GM19455 (cell line): Measurements from ENCODE around the gene IL10.
A peak's percentile ranks its signal among the peaks of the same experiment; 100 is the strongest.
"Not testable (repeated sequence)": the region's sequence is repeated elsewhere in the genome, so short reads cannot be mapped to it uniquely, and the experiment has no call there.

ENCODE experiments used
- ATAC-seq: cut with Tn5 transposase; IDR thresholded peaks from one replicate; pipeline ENCODE4 v1.9.1; 2021; ENCODE audit not compliant: unreplicated experiment

The IL10 gene

GRCh38 chr1:206768472-206769303 lies 3.6 kb downstream of the IL10 start:
- ATAC-seq = peak; percentile 9

- ATAC-seq = no peak
These were observed 5.9 kb downstream of the IL10 start for GRCh38 chr1:206766251-206766856.

- not testable (repeated sequence) for ATAC-seq
These were observed 6.5 kb downstream of the IL10 start for GRCh38 chr1:206765771-206766170.

GRCh38 chr1:206762741-206763364 lies 9.4 kb downstream of the IL10 start:
- ATAC-seq = not testable (repeated sequence)

GRCh38 chr1:206761159-206761768 lies 11.0 kb downstream of the IL10 start:
- ATAC-seq = no peak

- no peak for ATAC-seq
These were observed 11.7 kb downstream of the IL10 start for GRCh38 chr1:206760590-206760989.

- ATAC-seq = no peak
These were observed 14.6 kb downstream of the IL10 start for GRCh38 chr1:206757524-206758266.

GRCh38 chr1:206754011-206754410 lies 18.3 kb downstream of the IL10 start:
- ATAC-seq = no peak

GRCh38 chr1:206753141-206753540 lies 19.2 kb downstream of the IL10 start:
- ATAC-seq = no peak

GRCh38 chr1:206752481-206752880 lies 19.8 kb downstream of the IL10 start:
- no peak for ATAC-seq

GRCh38 chr1:206751891-206752290 lies 20.4 kb downstream of the IL10 start:
- ATAC-seq = no peak

- ATAC-seq = no peak
These were observed 23.8 kb downstream of the IL10 start for GRCh38 chr1:206748348-206749030.

- no peak for ATAC-seq
These were observed 27.0 kb downstream of the IL10 start for GRCh38 chr1:206745301-206745700.

GRCh38 chr1:206744683-206745082 lies 27.6 kb downstream of the IL10 start:
- ATAC-seq = no peak

- ATAC-seq = no peak
These were observed 29.4 kb downstream of the IL10 start for GRCh38 chr1:206742719-206743383.

- no peak for ATAC-seq
These were observed 31.1 kb downstream of the IL10 start for GRCh38 chr1:206741142-206741701.

GRCh38 chr1:206739411-206740076 lies 32.8 kb downstream of the IL10 start:
- ATAC-seq = peak; percentile 79

GRCh38 chr1:206738370-206739366 lies 33.6 kb downstream of the IL10 start:
- no peak for ATAC-seq
